Upper lobe of left lung (tissue), 6 donors: ENCODE data around the gene KCNIP1. TPM values are rescaled to one million over a fixed set of nuclear protein-coding genes. Genes with fewer than 3 reads are reported as not detected.

Experiments used
- ATAC-seq, 2 donors: fragments of 200-7000 bp; cut with Tn5 transposase; one replicate each; pipeline ENCODE4 v1.9.1; 2022; ENCODE audit warnings: mild to moderate bottlenecking in 2 of 2, moderate library complexity in 2 of 2; ENCODE audit not compliant: low FRiP score in 2 of 2
- DNase-seq, 2 donors: peaks; one replicate each; pipeline ENCODE4 v3.0.0-alpha.2; 2019 to 2020
- H3K27ac ChIP-seq, 4 donors: fragments of 200-600 bp; sonication (generic); one replicate each; pipeline ENCODE4 v1.5.1; 2016 to 2019
- H3K27me3 ChIP-seq, 4 donors: fragments of 200-600 bp; sonication (generic); one replicate each; pipeline ENCODE4 v1.5.1; 2017 to 2019
- H3K36me3 ChIP-seq, 4 donors: fragments of 200-600 bp; sonication (generic); one replicate each; pipeline ENCODE4 v1.5.1; 2016 to 2019
- H3K4me1 ChIP-seq, 4 donors: fragments of 200-600 bp; sonication (generic); one replicate each; pipeline ENCODE4 v1.5.1; 2018 to 2019
- H3K4me3 ChIP-seq, 4 donors: fragments of 200-600 bp; sonication (generic); one replicate each; pipeline ENCODE4 v1.5.1; 2017 to 2019; ENCODE audit warnings: mild to moderate bottlenecking in 2 of 4, moderate library complexity in 1 of 4
- H3K9me3 ChIP-seq, 4 donors: fragments of 200-600 bp; sonication (generic); one replicate each; pipeline ENCODE4 v1.5.1; 2018 to 2019
- CTCF ChIP-seq, 6 experiments: fragments of 450-650 bp in 4 of 6; fragments of 200-600 bp in 2 of 6; sonication (generic) in 2 of 6; IDR thresholded peaks; one replicate each; pipeline ENCODE4 v1.5.1; 2016 to 2019; ENCODE audit warnings: antibody characterized with exemption in 6 of 6
- EP300 ChIP-seq, 4 donors: sonication (generic); formaldehyde crosslinking; IDR thresholded peaks; one replicate each; pipeline ENCODE4 v1.5.1; 2017; ENCODE audit warnings: antibody characterized with exemption in 4 of 4, control low read depth in 2 of 4
- POLR2A ChIP-seq, 4 donors: fragments of 450-650 bp; IDR thresholded peaks; one replicate each; pipeline ENCODE4 v1.5.1; 2016 to 2017; ENCODE audit warnings: antibody characterized with exemption in 4 of 4, mild to moderate bottlenecking in 2 of 4
- POLR2AphosphoS5 ChIP-seq, 2 donors: sonication (generic); formaldehyde crosslinking; IDR thresholded peaks; one replicate each; pipeline ENCODE4 v1.5.1; 2017; ENCODE audit warnings: antibody characterized with exemption in 2 of 2
- WGBS, 2 donors: methylation state at CpG; one replicate each; pipeline ENCODE4 v1.1.5; 2017 to 2018; 5-methylcytosine and 5-hydroxymethylcytosine counted together
- total RNA-seq, 6 donors: library from RNA; depleted of rRNA in 4 of 6; stranded (reverse); fragments of >200 nt in 4 of 6; gene quantifications; one replicate each; pipeline versions ENCODE4 v1.1.0 to v1.2.1, GENCODE V29; 2016 to 2021
- donor health status: DM: no; HTN: no; CAD: no; lungs with moderate emphysema.
- donor health status: DM: no; HTN: yes; CAD: no; lungs with severe emphysema.

Gene KCNIP1
- total RNA-seq, 6 donors from 2014 or later = 1.9 to 3.3 (median 2.9) TPM; not detected in 1

- no peak overlapping the region for H3K27ac ChIP-seq
- ATAC-seq (no peak), DNase-seq (no peak)
- H3K36me3 ChIP-seq = no peaks in the 10 kb centered on the region
- no peaks in the 10 kb centered on the region for H3K27me3 ChIP-seq
- no peak overlapping the region for H3K4me3 ChIP-seq
- H3K4me1 ChIP-seq = no peaks in the 10 kb centered on the region
- 73 to 76% methylated on average over 8 of the region's 8 CpGs for WGBS, 2 donors
- H3K9me3 ChIP-seq = no peaks in the 10 kb centered on the region
- TF ChIP-seq POLR2AphosphoS5 (IDR thresholded peaks at IDR 0.05) (no peak), POLR2A (IDR thresholded peaks at IDR 0.05) (no peak), CTCF (IDR thresholded peaks at IDR 0.05) (no peak), EP300 (IDR thresholded peaks at IDR 0.05) (no peak)
Observed at GRCh38 chr5:170470808-170471404, 32.9 kb upstream of the KCNIP1 start.

DNA sequence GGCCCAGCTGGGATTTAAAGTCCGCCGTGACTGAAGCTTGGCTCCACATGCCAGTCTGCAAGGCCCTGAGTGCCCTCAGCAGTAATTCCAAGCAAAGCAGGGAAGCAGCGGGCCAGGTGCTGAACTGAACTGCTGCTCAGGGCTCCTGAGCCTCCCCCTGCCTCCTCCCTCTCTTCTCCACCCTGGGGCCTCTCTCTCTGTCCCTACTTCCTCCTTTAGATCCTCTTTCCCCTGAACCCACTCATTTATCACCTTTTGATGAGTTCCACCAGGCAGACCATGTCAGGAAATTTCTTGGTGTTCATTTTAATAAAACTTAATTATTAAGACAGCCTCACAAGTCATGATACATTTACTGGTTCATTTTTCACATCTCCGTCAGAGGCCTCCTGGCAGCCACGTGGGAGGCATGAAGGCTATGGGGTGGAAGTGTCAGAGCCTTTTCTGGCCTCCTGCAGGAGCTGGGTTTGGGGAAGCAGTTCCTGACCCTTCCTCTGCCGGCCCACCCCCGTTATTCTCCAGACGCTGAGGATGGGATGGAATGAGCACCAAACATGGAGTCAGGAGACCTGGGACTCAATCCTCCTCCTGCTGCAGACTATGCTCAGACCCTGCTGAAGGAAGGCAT, 32.2 kb upstream of the KCNIP1 start:
- WGBS, 2 donors = 76 to 80% methylated on average over 4 to 8 of the region's 8 CpGs
- no peaks in the 10 kb centered on the region for H3K9me3 ChIP-seq
- no peaks in the 10 kb centered on the region for H3K4me1 ChIP-seq
- TF ChIP-seq CTCF (IDR thresholded peaks at IDR 0.05) (no peak), POLR2AphosphoS5 (IDR thresholded peaks at IDR 0.05) (no peak), POLR2A (IDR thresholded peaks at IDR 0.05) (no peak), EP300 (IDR thresholded peaks at IDR 0.05) (no peak)
- H3K36me3 ChIP-seq = no peaks in the 10 kb centered on the region
- no peaks in the 10 kb centered on the region for H3K27me3 ChIP-seq
- ATAC-seq = no peak
- H3K4me3 ChIP-seq = no peak overlapping the region
- H3K27ac ChIP-seq = no peak overlapping the region
- DNase-seq = no peak

DNA sequence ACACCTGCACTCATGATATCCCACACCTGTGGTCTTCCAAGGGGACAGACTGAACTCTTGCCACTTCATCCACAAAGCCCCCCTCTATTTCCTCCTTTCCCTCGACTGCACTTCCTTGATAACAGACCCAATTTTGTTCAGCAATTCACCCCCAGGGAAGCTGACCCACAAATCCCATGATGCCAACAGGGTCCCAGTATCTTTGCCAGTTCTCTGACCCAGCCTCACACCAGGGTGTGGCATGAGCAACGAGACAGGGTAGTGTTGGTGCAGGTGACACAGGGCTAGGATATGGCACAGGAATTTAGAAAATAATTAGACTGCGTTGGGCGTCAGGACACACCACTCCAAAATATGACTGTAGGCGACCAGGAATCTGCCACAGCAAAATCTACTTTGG, 30.2 kb upstream of the KCNIP1 start:
- no peak overlapping the region for H3K4me3 ChIP-seq
- WGBS, 2 donors = 53 to 62% methylated on average over 5 of the region's 5 CpGs
- no peaks in the 10 kb centered on the region for H3K4me1 ChIP-seq
- no peaks in the 10 kb centered on the region for H3K27me3 ChIP-seq
- H3K36me3 ChIP-seq = no peaks in the 10 kb centered on the region
- H3K27ac ChIP-seq = no peak overlapping the region
- no peak for TF ChIP-seq EP300 (IDR thresholded peaks at IDR 0.05)
- TF ChIP-seq CTCF (IDR thresholded peaks at IDR 0.05) = no peak
- no peak for TF ChIP-seq POLR2A (IDR thresholded peaks at IDR 0.05)
- no peak for TF ChIP-seq POLR2AphosphoS5 (IDR thresholded peaks at IDR 0.05)
- ATAC-seq (no peak), DNase-seq (no peak)
- H3K9me3 ChIP-seq = no peaks in the 10 kb centered on the region

DNA sequence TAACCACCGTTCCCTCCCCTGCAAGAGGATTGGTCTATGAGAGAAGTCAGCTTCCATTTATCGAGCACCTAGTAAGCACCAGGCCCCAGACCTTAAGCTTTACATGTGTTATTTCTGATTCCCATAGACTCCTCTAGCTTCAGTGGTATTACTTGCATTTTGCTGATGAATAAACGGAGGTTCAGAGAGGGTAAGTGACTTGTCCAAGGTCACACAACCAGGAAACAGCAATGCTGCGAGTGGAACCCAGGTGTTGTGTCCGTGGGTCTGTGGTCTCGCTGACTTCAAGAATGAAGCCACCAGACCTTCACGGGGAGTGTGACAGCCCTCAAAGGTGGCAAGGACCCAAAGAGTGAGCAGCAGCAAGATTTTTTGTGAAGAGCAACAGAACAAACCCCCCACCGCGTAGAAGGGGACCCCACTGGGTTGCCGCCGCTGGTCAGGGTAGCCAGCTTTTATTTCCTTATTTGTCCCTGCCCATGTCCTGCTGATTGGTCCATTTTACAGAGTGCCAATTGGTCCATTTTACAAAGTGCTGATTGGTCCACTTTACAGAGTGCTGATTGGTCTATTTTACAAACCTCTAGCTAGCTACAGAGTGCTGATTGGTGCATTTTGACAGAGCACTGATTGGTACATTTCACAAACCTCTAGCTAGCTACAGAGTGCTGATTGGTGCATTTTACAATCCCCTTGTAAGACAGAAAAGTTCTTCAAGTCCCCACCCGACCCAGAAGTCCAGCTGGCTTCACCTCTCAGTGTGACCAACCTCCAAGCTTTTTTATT, 29.1 kb upstream of the KCNIP1 start:
- H3K27ac ChIP-seq = no peak overlapping the region
- H3K27me3 ChIP-seq = no peaks in the 10 kb centered on the region
- ATAC-seq (no peak), DNase-seq (no peak)
- no peaks in the 10 kb centered on the region for H3K4me1 ChIP-seq
- WGBS, 2 donors = 89 to 90% methylated on average over 12 of the region's 12 CpGs
- H3K9me3 ChIP-seq = no peaks in the 10 kb centered on the region
- TF ChIP-seq EP300 (IDR thresholded peaks at IDR 0.05) = no peak
- TF ChIP-seq CTCF (IDR thresholded peaks at IDR 0.05) = no peak
- no peak for TF ChIP-seq POLR2AphosphoS5 (IDR thresholded peaks at IDR 0.05)
- TF ChIP-seq POLR2A (IDR thresholded peaks at IDR 0.05) = no peak
- H3K36me3 ChIP-seq = no peaks in the 10 kb centered on the region
- no peak overlapping the region for H3K4me3 ChIP-seq
